ENCODE measurements around the gene DRC7. TPM values are rescaled to one million over a fixed set of nuclear protein-coding genes. Genes with fewer than 3 reads are reported as not detected.
A peak's percentile ranks its signal among the peaks of the same experiment; 100 is the strongest.

DRC7 gene
- total and polyA plus RNA-seq, 10 of the 15 experiments (the other 5 are each of a cell fraction or from before 2014, with no cell fraction given): 0.06 to 0.49 (median 0.14) TPM; not detected in 4

GRCh38 chr16:57668630-57669475 lies 25.8 kb upstream of the DRC7 start:
- H2AFZ ChIP-seq (ENCODE audit: control insufficient read depth, low read depth, low read length): no peak overlapping the region
- POLR2A ChIA-PET: no interaction called here
- H3K79me2 ChIP-seq (ENCODE audit: control insufficient read depth, insufficient read depth, low read length): no peaks in the 10 kb centered on the region
- H3K4me3 ChIP-seq: no peak overlapping the region
- intact Hi-C loops (cut with micrococcal nuclease; ENCODE audit: unreplicated experiment) (no loop called here), in situ Hi-C loops (cut with MboI) (no loop called here)
- H3K27ac ChIP-seq (ENCODE audit: control insufficient read depth, insufficient read depth): no peak overlapping the region
- no peaks in the 10 kb centered on the region for H4K20me1 ChIP-seq (ENCODE audit: control insufficient read depth, insufficient read depth)
- H3K9ac ChIP-seq (ENCODE audit: control insufficient read depth, insufficient read depth, low read length): no peak overlapping the region
- no peak for FAIRE-seq
- H3K9me3 ChIP-seq (replicated peaks; ENCODE audit: control insufficient read depth, insufficient read depth, low read length): no peaks in the 10 kb centered on the region
- H3K4me2 ChIP-seq (ENCODE audit: control insufficient read depth, insufficient read depth): no peak overlapping the region
- no TSS peak for BruUV-seq (replicated peaks)
- TF ChIP-seq MTA3 (IDR thresholded peaks at IDR 0.05; ENCODE audit: borderline replicate concordance, low read length) (no peak), NFXL1 (IDR thresholded peaks at IDR 0.05; ENCODE audit: borderline replicate concordance) (0 out of 2 replicates have a peak, but pooled peaks have one; percentile 40)
- H3K4me1 ChIP-seq (ENCODE audit: control insufficient read depth, insufficient read depth, low read length): no peaks in the 10 kb centered on the region
- no peak for ATAC-seq
- H3K27me3 ChIP-seq (replicated peaks in 1 of 2; ENCODE audit: control insufficient read depth in 2 of 2, insufficient read depth in 2 of 2, low read length in 1 of 2): peaks cover 5 to 7% of the 10 kb centered on the region in 2 experiments
- CTCF ChIA-PET: interaction anchor here (0.9 kb wide), 1 partner anchor 67 kb away, joined by 3 read pairs; no protein-coding TSS in a partner anchor
- no peaks in the 10 kb centered on the region for H3K36me3 ChIP-seq (ENCODE audit: control insufficient read depth in 2 of 2, insufficient read depth in 2 of 2, low read length in 1 of 2)
- SMC1A ChIA-PET (ENCODE audit: uncharacterized antibody, unreplicated experiment): no interaction called here
- DNase-seq (ENCODE audit: low read depth, low spot score): no peak
- RAD21 ChIA-PET (ENCODE audit: unreplicated experiment): no interaction called here
- 29% methylated on average over 20 of the region's 20 CpGs for WGBS (ENCODE audit: insufficient coverage, insufficient replicate concordance, low lambda C conversion rate, missing lambda C conversion rate)

GRCh38 chr16:57669476-57670162 lies 25.0 kb upstream of the DRC7 start:
- POLR2A ChIA-PET: no interaction called here
- BruUV-seq (replicated peaks): no TSS peak
- Histone ChIP-seq H3K4me3 (no peak overlapping the region), H2AFZ (ENCODE audit: control insufficient read depth, low read depth, low read length) (no peak overlapping the region), H3K9ac (ENCODE audit: control insufficient read depth, insufficient read depth, low read length) (no peak overlapping the region), H3K4me1 (ENCODE audit: control insufficient read depth, insufficient read depth, low read length) (no peaks in the 10 kb centered on the region), H4K20me1 (ENCODE audit: control insufficient read depth, insufficient read depth) (no peaks in the 10 kb centered on the region), H3K79me2 (ENCODE audit: control insufficient read depth, insufficient read depth, low read length) (no peaks in the 10 kb centered on the region), H3K27ac (ENCODE audit: control insufficient read depth, insufficient read depth) (no peak overlapping the region), H3K27me3 (replicated peaks in 1 of 2; ENCODE audit: control insufficient read depth in 2 of 2, insufficient read depth in 2 of 2, low read length in 1 of 2) (peaks cover 5 to 7% of the 10 kb centered on the region in 2 experiments), H3K36me3 (ENCODE audit: control insufficient read depth in 2 of 2, insufficient read depth in 2 of 2, low read length in 1 of 2) (no peaks in the 10 kb centered on the region), H3K9me3 (replicated peaks; ENCODE audit: control insufficient read depth, insufficient read depth, low read length) (no peaks in the 10 kb centered on the region), H3K4me2 (ENCODE audit: control insufficient read depth, insufficient read depth) (no peak overlapping the region)
- intact Hi-C loops (cut with micrococcal nuclease; ENCODE audit: unreplicated experiment) (no loop called here), in situ Hi-C loops (cut with MboI) (no loop called here)
- ATAC-seq (0 out of 3 replicates have a peak, but pooled peaks have one; percentile 10), FAIRE-seq (no peak), DNase-seq (ENCODE audit: low read depth, low spot score) (no peak)
- RAD21 ChIA-PET (ENCODE audit: unreplicated experiment): no interaction called here
- WGBS (ENCODE audit: insufficient coverage, insufficient replicate concordance, low lambda C conversion rate, missing lambda C conversion rate): 51% methylated on average over 12 of the region's 12 CpGs
- SMC1A ChIA-PET (ENCODE audit: uncharacterized antibody, unreplicated experiment): no interaction called here
- CTCF ChIA-PET: interaction anchor here (0.9 kb wide), 2 partner anchors 21 to 67 kb away, joined by 3 read pairs; no protein-coding TSS in a partner anchor
- TF ChIP-seq CHD2 (IDR thresholded peaks at IDR 0.05; ENCODE audit: borderline replicate concordance, low read depth, low read length) (no peak), RB1 (IDR thresholded peaks at IDR 0.05; ENCODE audit: borderline replicate concordance) (no peak), JUND (IDR thresholded peaks at IDR 0.05; ENCODE audit: low read depth, low read length) (no peak)
